GM23338 (cell line): ENCODE measurements around the gene RNF26. TPM values are rescaled to one million over a fixed set of nuclear protein-coding genes. Genes with fewer than 3 reads are reported as not detected.

Experiments used
- ATAC-seq: fragments of 200-7000 bp; cut with Tn5 transposase; 3 replicates; pipeline ENCODE4 v1.9.1; 2020
- DNase-seq: peaks from one replicate; pipeline ENCODE4 v3.0.0-alpha.2; 2015; ENCODE audit warnings: low spot score
- H2AFZ ChIP-seq: fragments of 200-600 bp; sonication (generic); 2 replicates; pipeline ENCODE4 v1.8.0; 2016; ENCODE audit warnings: antibody characterized with exemption, mild to moderate bottlenecking, moderate library complexity
- H3F3A ChIP-seq: fragments of 200-600 bp; sonication (generic); replicated peaks from 2 replicates; pipeline ENCODE4 v1.8.0; 2017; ENCODE audit warnings: antibody characterized with exemption, mixed run types, low read depth
- H3K27ac ChIP-seq: fragments of 200-600 bp; sonication (generic); 2 replicates; pipeline ENCODE4 v1.6.1; 2016; ENCODE audit warnings: low read depth
- H3K27me3 ChIP-seq: fragments of 200-600 bp; sonication (generic); 2 replicates; pipeline ENCODE4 v1.8.0; 2016; ENCODE audit warnings: mild to moderate bottlenecking, mixed run types, moderate library complexity; ENCODE audit not compliant: insufficient read depth
- H3K36me3 ChIP-seq: fragments of 200-600 bp; sonication (generic); 2 replicates; pipeline ENCODE4 v1.8.0; 2016; ENCODE audit warnings: mild to moderate bottlenecking; ENCODE audit not compliant: insufficient read depth
- H3K4me1 ChIP-seq: fragments of 200-600 bp; sonication (generic); 2 replicates; pipeline ENCODE4 v1.8.0; 2016; ENCODE audit warnings: mild to moderate bottlenecking, moderate library complexity; ENCODE audit not compliant: insufficient read depth
- H3K4me2 ChIP-seq: fragments of 200-600 bp; sonication (generic); 2 replicates; pipeline ENCODE4 v1.7.1; 2017; ENCODE audit warnings: mixed run types
- H3K4me3 ChIP-seq: fragments of 200-600 bp; sonication (generic); 2 replicates; pipeline ENCODE4 v1.6.1; 2016; ENCODE audit warnings: mixed run types
- H3K79me2 ChIP-seq: fragments of 200-600 bp; sonication (generic); replicated peaks from 2 replicates; pipeline ENCODE4 v1.8.0; 2017; ENCODE audit warnings: mild to moderate bottlenecking; ENCODE audit not compliant: insufficient read depth
- H3K9me2 ChIP-seq: fragments of 200-600 bp; sonication (generic); 2 replicates; pipeline ENCODE4 v1.8.0; 2017; ENCODE audit not compliant: insufficient read depth
- H4K20me1 ChIP-seq: fragments of 200-600 bp; sonication (generic); replicated peaks from 2 replicates; pipeline ENCODE4 v1.8.0; 2017; ENCODE audit warnings: mild to moderate bottlenecking; ENCODE audit not compliant: insufficient read depth
- H3K27ac Mint-ChIP-seq: 2 replicates; pipeline ENCODE4 v1.8.0; 2020; ENCODE audit warnings: inconsistent platforms, mild to moderate bottlenecking, moderate library complexity, mixed read lengths
- H3K27me3 Mint-ChIP-seq: 3 replicates; pipeline ENCODE4 v1.8.0; 2022; ENCODE audit warnings: low read depth, mild to moderate bottlenecking, moderate library complexity, mixed read lengths, inconsistent platforms; ENCODE audit not compliant: insufficient read depth, poor library complexity
- H3K36me3 Mint-ChIP-seq: 3 replicates; pipeline ENCODE4 v1.8.0; 2021; ENCODE audit warnings: low read depth, mild to moderate bottlenecking, inconsistent platforms, moderate library complexity, mixed read lengths
- H3K4me1 Mint-ChIP-seq: 3 replicates; pipeline ENCODE4 v1.8.0; 2020; ENCODE audit warnings: mild to moderate bottlenecking, inconsistent platforms, mixed read lengths
- H3K4me3 Mint-ChIP-seq: 3 replicates; pipeline ENCODE4 v1.8.0; 2021; ENCODE audit warnings: moderate library complexity, mild to moderate bottlenecking, inconsistent platforms, mixed read lengths
- H3K9me3 Mint-ChIP-seq: 3 replicates; pipeline ENCODE4 v1.8.0; 2020; ENCODE audit warnings: moderate library complexity, mild to moderate bottlenecking, inconsistent platforms, mixed read lengths
- CREB1 ChIP-seq: fragments of 250-450 bp; sonication (Bioruptor Pico); IDR thresholded peaks from 2 replicates; pipeline ENCODE4 v1.5.0; 2020; ENCODE audit warnings: low read depth, mild to moderate bottlenecking, moderate library complexity
- EZH2 ChIP-seq: fragments of 200-600 bp; sonication (generic); IDR thresholded peaks from one replicate; pipeline ENCODE4 v1.8.0; 2017; ENCODE audit warnings: antibody characterized with exemption, mild to moderate bottlenecking, low read depth; ENCODE audit not compliant: unreplicated experiment
- EZH2phosphoT487 ChIP-seq: fragments of 200-600 bp; sonication (generic); IDR thresholded peaks from one replicate; pipeline ENCODE4 v1.8.1; 2018; ENCODE audit warnings: antibody characterized with exemption; ENCODE audit not compliant: unreplicated experiment
- NANOG ChIP-seq: IDR thresholded peaks from 2 replicates; pipeline ENCODE4 v1.6.1; 2016; ENCODE audit warnings: antibody characterized with exemption, borderline replicate concordance
- POLR2AphosphoS5 ChIP-seq: IDR thresholded peaks from 2 replicates; pipeline ENCODE4 v1.6.1; 2016; ENCODE audit warnings: antibody characterized with exemption, low read depth
- STAT1 ChIP-seq: IDR thresholded peaks from one replicate; pipeline ENCODE4 v1.6.1; 2016; ENCODE audit warnings: antibody characterized with exemption; ENCODE audit not compliant: unreplicated experiment
- ZNF114 ChIP-seq: fragments of 250-450 bp; sonication (Bioruptor Pico); IDR thresholded peaks from 2 replicates; pipeline ENCODE4 v1.5.0; 2020; ENCODE audit warnings: mild to moderate bottlenecking, moderate library complexity
- polyA plus RNA-seq: library from polyadenylated mRNA; unstranded; fragments of >200 nt; fragmentation: Nextera tagmentation; extraction: Ambion mirVana; gene quantifications from 2 replicates; pipeline ENCODE4 v1.2.1, GENCODE V29; 2016
- total RNA-seq: library from RNA; depleted of rRNA; stranded (reverse); fragments of >200 nt; shearing (Covaris generic); gene quantifications from 2 replicates; pipeline ENCODE4 v1.2.3, GENCODE V29; 2014
- TF ChIP-seq, protein P1 (sequence below): IDR thresholded peaks from 2 replicates; pipeline ENCODE4 v1.6.1; 2016; ENCODE audit warnings: antibody characterized with exemption
- TF ChIP-seq, protein P2 (sequence below): fragments of 250-450 bp; sonication (Bioruptor Pico); IDR thresholded peaks from 2 replicates; pipeline ENCODE4 v1.5.0; 2020; ENCODE audit warnings: mild to moderate bottlenecking, moderate library complexity

Gene RNF26
- total and polyA plus RNA-seq, 2 experiments from 2014 or later, result 31.8 to 58.3 TPM

DNA sequence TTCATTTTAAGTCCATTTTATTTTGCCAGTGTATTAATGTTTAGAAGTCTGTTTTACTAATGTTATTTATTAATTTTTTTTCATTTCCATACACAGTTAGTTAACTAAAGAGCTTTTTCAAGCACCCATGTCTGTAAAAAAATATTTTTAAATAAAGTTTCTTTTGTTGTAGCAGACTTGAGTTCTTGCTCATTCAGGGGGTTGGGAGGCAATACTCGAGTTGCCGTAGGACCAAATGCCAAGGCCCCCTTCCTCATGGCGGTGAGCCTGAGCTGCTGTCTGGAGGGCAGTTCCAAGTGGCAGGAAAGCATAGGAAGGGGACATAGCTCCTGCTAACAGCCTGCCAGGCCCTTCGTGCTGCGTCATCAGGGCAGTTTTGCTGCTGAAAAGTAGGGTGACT lies 26.4 kb upstream of the RNF26 start (continued):
- TF ChIP-seq STAT1, result no peak
- TF ChIP-seq, protein P1, sequence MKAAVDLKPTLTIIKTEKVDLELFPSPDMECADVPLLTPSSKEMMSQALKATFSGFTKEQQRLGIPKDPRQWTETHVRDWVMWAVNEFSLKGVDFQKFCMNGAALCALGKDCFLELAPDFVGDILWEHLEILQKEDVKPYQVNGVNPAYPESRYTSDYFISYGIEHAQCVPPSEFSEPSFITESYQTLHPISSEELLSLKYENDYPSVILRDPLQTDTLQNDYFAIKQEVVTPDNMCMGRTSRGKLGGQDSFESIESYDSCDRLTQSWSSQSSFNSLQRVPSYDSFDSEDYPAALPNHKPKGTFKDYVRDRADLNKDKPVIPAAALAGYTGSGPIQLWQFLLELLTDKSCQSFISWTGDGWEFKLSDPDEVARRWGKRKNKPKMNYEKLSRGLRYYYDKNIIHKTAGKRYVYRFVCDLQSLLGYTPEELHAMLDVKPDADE, result no peak

DNA sequence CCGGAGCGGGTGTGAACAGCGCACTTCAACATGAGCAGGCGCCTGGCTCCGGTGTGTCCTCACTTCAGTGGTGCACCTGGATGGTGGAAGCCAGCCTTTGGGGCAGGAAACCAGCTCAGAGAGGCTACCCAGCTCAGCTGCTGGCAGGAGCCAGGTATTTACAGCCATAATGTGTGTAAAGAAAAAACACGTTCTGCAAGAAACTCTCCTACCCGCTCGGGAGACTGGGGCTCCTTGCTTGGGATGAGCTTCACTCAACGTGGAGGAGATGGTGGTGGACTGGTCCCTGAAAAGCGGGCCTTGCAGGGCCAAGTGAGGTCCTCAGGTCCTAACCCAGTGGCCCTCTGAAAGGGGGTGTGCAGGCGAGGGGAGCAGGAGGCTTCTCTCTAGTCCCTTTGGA lies 24.9 kb upstream of the RNF26 start:
- Mint-ChIP-seq H3K9me3 (no peaks in the 10 kb centered on the region), H3K4me1 (peaks cover 17% of the 10 kb centered on the region), H3K36me3 (peaks cover 25% of the 10 kb centered on the region; the same call in 2 of the 3 replicates), H3K27me3 (peaks cover 18% of the 10 kb centered on the region), H3K4me3 (no peak overlapping the region), H3K27ac (no peak overlapping the region)
- Histone ChIP-seq H3K36me3 (peaks cover 10% of the 10 kb centered on the region; the same call in 1 of the 2 replicates), H3F3A (0 out of 2 replicates have a peak, but pooled peaks cover 4% of the 10 kb centered on the region), H3K4me2 (no peak overlapping the region), H4K20me1 (peaks cover 11% of the 10 kb centered on the region), H3K4me1 (peaks cover 14% of the 10 kb centered on the region; the same call in 1 of the 2 replicates), H3K27ac (no peak overlapping the region), H3K4me3 (no peak overlapping the region), H2AFZ (no peak overlapping the region), H3K79me2 (no peaks in the 10 kb centered on the region), H3K9me2 (no peaks in the 10 kb centered on the region), H3K27me3 (no peaks in the 10 kb centered on the region)
- DNase-seq, result no peak
- ATAC-seq, result no peak
- no peak for TF ChIP-seq EZH2phosphoT487

DNA sequence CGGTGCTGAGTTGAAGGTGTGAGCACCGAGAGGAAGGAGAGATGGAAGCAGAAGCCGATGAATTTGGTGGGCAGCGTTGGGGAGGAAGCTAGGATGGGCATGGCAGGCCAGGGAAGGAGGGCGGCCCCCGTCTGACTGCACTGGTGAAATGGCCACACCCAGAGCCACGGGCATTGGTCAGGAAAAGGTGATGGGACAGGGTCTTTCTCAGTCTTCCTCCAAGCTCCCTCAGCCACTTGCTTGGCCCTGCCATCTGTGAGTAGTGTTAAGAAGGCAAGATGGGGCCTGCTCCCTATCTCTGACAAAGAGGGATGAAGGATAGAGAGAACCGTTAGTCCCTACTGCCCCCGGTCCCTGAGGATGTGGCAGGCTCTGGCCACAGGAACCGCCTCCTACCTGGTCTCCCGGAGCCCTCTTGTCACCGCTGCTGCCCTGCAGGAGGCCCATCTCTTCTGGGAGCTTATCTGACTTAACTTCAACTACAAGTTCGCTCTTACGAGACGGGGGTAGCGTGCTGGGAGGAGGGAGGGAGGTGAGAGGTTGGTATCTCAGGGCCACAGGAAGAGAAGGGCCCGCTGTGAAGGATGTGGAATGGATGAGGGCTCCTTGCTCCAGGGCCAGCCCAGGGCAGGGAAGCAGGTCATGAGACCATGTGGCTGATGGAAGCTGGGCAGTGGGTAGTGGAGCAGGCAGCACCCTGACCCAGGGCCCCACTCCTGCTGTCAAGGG lies 24.2 kb upstream of the RNF26 start:
- no peak overlapping the region for H3K27ac Mint-ChIP-seq
- Histone ChIP-seq H3K79me2 (no peaks in the 10 kb centered on the region), H3K4me1 (peaks cover 20% of the 10 kb centered on the region; the same call in 1 of the 2 replicates), H3K4me2 (no peak overlapping the region), H4K20me1 (peaks cover 14% of the 10 kb centered on the region), H3K4me3 (no peak overlapping the region), H3K36me3 (peaks cover 7% of the 10 kb centered on the region; the same call in 1 of the 2 replicates), H3K9me2 (no peaks in the 10 kb centered on the region), H3F3A (0 out of 2 replicates have a peak, but pooled peaks cover 3% of the 10 kb centered on the region), H3K27ac (no peak overlapping the region), H2AFZ (no peak overlapping the region), H3K27me3 (peaks cover 7% of the 10 kb centered on the region)
- H3K4me3 Mint-ChIP-seq, result no peak overlapping the region
- H3K27me3 Mint-ChIP-seq, result peaks cover 25% of the 10 kb centered on the region
- no peak for DNase-seq
- H3K36me3 Mint-ChIP-seq, result peaks cover 21% of the 10 kb centered on the region; the same call in 2 of the 3 replicates
- peaks cover 19% of the 10 kb centered on the region for H3K4me1 Mint-ChIP-seq
- no peaks in the 10 kb centered on the region for H3K9me3 Mint-ChIP-seq
- ATAC-seq, result no peak
- TF ChIP-seq POLR2AphosphoS5 (no peak), EZH2phosphoT487 (no peak), STAT1 (no peak), ZNF114 (CRISPR knock-in tag) (no peak), EZH2 (no peak), NANOG (no peak), CREB1 (CRISPR knock-in tag) (no peak)
- TF ChIP-seq, protein P2, sequence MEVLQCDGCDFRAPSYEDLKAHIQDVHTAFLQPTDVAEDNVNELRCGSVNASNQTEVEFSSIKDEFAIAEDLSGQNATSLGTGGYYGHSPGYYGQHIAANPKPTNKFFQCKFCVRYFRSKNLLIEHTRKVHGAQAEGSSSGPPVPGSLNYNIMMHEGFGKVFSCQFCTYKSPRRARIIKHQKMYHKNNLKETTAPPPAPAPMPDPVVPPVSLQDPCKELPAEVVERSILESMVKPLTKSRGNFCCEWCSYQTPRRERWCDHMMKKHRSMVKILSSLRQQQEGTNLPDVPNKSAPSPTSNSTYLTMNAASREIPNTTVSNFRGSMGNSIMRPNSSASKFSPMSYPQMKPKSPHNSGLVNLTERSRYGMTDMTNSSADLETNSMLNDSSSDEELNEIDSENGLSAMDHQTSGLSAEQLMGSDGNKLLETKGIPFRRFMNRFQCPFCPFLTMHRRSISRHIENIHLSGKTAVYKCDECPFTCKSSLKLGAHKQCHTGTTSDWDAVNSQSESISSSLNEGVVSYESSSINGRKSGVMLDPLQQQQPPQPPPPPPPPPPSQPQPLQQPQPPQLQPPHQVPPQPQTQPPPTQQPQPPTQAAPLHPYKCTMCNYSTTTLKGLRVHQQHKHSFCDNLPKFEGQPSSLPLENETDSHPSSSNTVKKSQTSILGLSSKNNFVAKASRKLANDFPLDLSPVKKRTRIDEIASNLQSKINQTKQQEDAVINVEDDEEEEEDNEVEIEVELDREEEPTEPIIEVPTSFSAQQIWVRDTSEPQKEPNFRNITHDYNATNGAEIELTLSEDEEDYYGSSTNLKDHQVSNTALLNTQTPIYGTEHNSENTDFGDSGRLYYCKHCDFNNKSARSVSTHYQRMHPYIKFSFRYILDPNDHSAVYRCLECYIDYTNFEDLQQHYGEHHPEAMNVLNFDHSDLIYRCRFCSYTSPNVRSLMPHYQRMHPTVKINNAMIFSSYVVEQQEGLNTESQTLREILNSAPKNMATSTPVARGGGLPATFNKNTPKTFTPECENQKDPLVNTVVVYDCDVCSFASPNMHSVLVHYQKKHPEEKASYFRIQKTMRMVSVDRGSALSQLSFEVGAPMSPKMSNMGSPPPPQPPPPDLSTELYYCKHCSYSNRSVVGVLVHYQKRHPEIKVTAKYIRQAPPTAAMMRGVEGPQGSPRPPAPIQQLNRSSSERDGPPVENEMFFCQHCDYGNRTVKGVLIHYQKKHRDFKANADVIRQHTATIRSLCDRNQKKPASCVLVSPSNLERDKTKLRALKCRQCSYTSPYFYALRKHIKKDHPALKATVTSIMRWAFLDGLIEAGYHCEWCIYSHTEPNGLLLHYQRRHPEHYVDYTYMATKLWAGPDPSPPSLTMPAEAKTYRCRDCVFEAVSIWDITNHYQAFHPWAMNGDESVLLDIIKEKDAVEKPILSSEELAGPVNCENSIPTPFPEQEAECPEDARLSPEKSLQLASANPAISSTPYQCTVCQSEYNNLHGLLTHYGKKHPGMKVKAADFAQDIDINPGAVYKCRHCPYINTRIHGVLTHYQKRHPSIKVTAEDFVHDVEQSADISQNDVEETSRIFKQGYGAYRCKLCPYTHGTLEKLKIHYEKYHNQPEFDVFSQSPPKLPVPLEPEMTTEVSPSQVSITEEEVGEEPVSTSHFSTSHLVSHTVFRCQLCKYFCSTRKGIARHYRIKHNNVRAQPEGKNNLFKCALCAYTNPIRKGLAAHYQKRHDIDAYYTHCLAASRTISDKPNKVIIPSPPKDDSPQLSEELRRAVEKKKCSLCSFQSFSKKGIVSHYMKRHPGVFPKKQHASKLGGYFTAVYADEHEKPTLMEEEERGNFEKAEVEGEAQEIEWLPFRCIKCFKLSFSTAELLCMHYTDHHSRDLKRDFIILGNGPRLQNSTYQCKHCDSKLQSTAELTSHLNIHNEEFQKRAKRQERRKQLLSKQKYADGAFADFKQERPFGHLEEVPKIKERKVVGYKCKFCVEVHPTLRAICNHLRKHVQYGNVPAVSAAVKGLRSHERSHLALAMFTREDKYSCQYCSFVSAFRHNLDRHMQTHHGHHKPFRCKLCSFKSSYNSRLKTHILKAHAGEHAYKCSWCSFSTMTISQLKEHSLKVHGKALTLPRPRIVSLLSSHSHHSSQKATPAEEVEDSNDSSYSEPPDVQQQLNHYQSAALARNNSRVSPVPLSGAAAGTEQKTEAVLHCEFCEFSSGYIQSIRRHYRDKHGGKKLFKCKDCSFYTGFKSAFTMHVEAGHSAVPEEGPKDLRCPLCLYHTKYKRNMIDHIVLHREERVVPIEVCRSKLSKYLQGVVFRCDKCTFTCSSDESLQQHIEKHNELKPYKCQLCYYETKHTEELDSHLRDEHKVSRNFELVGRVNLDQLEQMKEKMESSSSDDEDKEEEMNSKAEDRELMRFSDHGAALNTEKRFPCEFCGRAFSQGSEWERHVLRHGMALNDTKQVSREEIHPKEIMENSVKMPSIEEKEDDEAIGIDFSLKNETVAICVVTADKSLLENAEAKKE, result no peak
- TF ChIP-seq, protein P1, result no peak
